Astrocyte (in vitro differentiated cells and primary cell): ENCODE measurements around the gene CYB5R4.

Experiments
- CTCF ChIP-seq: IDR thresholded peaks from 2 replicates; pipeline ENCODE4 v1.5.1; 2011; ENCODE audit warnings: low read depth, mild to moderate bottlenecking, inconsistent platforms, low read length, moderate library complexity; ENCODE audit not compliant: insufficient read depth
- EZH2 ChIP-seq: IDR thresholded peaks from 2 replicates; pipeline ENCODE4 v1.6.1; 2012; ENCODE audit warnings: mild to moderate bottlenecking, low read length, inconsistent platforms; ENCODE audit not compliant: insufficient read depth

GRCh38 chr6:83920017-83920416, 60.5 kb downstream of the CYB5R4 start:
- TF ChIP-seq CTCF (no peak), EZH2 (no peak)
